Testis (tissue), 2 donors: ENCODE measurements around the gene SCYGR2.

ENCODE experiments used
- CTCF ChIP-seq, 3 experiments: fragments of 450-650 bp in 2 of 3; fragments of 200-600 bp in 1 of 3; sonication (generic) in 1 of 3; IDR thresholded peaks; one replicate each; pipeline ENCODE4 v1.5.1; 2016 to 2019; ENCODE audit warnings: antibody characterized with exemption in 3 of 3, mild to moderate bottlenecking in 2 of 3, moderate library complexity in 1 of 3
- POLR2A ChIP-seq: fragments of 450-650 bp; IDR thresholded peaks from one replicate; pipeline ENCODE4 v1.6.1; 2017; ENCODE audit warnings: antibody characterized with exemption, mild to moderate bottlenecking, moderate library complexity

- TF ChIP-seq CTCF (IDR thresholded peaks at IDR 0.05) (no peak), POLR2A (no peak)
Measured at GRCh38 chr2:227616631-227617030, 17.9 kb downstream of the SCYGR2 start.
